Fibroblast of mammary gland (primary cell): ENCODE measurements around the gene TMEM50A.
"Not testable (repeated sequence)": the region's sequence is repeated elsewhere in the genome, so short reads cannot be mapped to it uniquely, and the experiment has no call there.

Experiments
- DNase-seq: peaks from one replicate; pipeline ENCODE4 v3.0.0-alpha.2; 2010; ENCODE audit warnings: low read depth
- H3K4me3 ChIP-seq: 2 replicates; pipeline ENCODE4 v1.5.1; 2011; ENCODE audit warnings: low read depth, mild to moderate bottlenecking, low read length, moderate library complexity; ENCODE audit not compliant: control insufficient read depth
- CTCF ChIP-seq: conservative IDR thresholded peaks from 2 replicates; pipeline ENCODE4 v1.5.1; 2011; ENCODE audit warnings: low read depth, low read length, inconsistent platforms; ENCODE audit not compliant: control insufficient read depth, insufficient read depth

TMEM50A gene

GRCh38 chr1:25338188-25338981 lies at the start of gene TMEM50A:
Gene TMEM50A, plus strand, starts transcription at chr1:25338334. Its CDS starts 2,153 bp downstream, at chr1:25340487.
- peak; percentile 82 for DNase-seq
- no peak for TF ChIP-seq CTCF
- H3K4me3 ChIP-seq: peak within 1 kb of the TSS; percentile 94

DNA sequence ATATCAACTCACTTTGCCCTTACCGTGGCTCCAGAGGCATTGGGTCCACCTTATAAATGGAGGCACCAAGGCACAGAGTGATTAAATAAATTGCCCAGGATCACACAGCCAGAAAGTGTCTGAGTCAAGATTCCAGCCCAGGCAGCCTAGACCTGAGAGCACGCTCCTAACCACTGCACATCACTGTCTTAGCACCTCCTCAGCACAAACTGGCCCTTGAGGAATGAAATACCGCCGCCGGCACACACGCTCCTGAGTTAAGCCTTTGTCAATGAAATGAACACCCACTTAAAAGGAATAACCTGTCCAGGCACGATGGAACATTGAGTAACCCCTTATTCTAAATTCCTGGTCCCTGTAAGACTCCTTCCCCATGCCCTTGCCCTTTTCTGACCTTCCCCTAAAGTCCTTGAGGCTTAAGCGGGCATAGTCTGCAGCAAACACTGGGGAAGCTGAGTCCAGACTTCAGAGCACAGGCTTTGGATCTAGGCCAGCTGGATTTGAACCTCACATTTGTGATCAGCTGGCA lies 49.5 kb upstream of the TMEM50A start:
- not testable (repeated sequence) for H3K4me3 ChIP-seq, DNase-seq

- not testable (repeated sequence) for DNase-seq, H3K4me3 ChIP-seq
- peak; percentile 4 for TF ChIP-seq CTCF
These were observed 48.1 kb upstream of the TMEM50A start for GRCh38 chr1:25290043-25290442.

GRCh38 chr1:25293426-25293825 lies 44.7 kb upstream of the TMEM50A start:
- H3K4me3 ChIP-seq, DNase-seq: not testable (repeated sequence)

DNA sequence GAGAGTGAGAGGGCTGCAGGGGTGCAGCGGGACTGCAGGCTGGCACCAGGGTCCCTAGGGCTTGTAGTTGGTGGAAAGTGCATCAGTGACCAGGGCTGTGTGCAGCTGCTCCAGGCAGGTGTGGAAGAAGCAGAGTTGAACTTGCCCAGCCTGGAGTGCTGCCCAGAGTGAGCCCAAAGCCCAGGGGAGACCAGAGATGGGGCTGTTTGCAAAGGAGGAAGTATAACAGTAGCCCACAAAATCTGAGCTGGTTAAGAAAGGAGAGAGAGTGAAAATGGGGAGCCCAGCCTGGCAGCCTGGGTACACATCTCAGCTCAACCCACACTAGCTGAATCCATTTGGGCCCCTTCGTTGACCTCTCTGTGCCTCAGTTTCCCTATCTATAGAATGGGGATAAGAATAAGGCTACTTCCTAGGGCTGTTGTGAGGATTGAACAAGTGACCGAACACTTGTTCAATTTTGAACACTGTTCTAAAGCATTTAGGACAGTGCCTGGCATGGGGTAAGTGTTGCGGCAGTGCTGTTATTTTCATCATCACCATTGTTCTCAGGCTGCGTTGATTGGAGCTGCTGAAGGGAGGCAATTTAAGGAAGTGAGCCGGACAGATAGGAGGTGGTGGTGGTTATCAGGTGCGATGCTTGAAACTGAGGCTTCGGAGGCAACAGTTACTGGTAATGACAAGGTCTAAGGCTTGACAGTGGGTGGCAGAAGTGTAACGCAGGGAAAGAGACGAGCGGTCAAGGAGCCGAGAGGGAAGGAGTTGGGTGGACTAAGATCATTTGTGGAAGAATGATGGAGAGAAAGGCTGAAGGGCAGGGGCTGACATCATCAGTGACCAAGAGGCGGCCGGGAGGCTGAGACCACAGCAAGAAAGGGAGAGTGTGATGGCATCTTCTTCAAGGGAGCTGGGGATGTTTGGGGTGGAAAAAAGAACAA lies 43.0 kb upstream of the TMEM50A start:
- peak; percentile 20 for DNase-seq
- not testable (repeated sequence) for H3K4me3 ChIP-seq

- not testable (repeated sequence) for DNase-seq, H3K4me3 ChIP-seq
These were observed 41.6 kb upstream of the TMEM50A start for GRCh38 chr1:25296501-25296900.

GRCh38 chr1:25300729-25301128 lies 37.4 kb upstream of the TMEM50A start:
- not testable (repeated sequence) for DNase-seq, H3K4me3 ChIP-seq

GRCh38 chr1:25302330-25302729 lies 35.8 kb upstream of the TMEM50A start:
- DNase-seq, H3K4me3 ChIP-seq: not testable (repeated sequence)

DNA sequence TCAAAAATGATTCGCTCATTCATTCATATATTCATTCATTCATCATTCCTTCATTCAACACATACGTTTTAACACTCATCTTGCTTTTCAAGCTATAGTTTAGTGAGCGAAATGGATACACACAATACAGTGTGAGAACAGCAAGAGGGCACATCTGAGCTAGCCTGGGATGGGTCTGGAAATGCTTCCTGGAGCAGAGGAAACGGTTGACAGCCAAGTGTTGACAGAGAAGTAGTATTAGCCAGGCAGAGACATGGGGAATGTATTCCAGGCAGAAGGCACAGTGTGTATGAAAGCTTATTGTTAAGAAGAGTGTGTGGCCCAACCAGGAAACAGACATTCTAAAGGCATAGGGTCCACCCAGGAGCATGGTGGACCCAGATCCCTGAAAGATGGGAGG lies 33.2 kb upstream of the TMEM50A start:
- DNase-seq, H3K4me3 ChIP-seq: not testable (repeated sequence)

GRCh38 chr1:25308168-25308567 lies 30.0 kb upstream of the TMEM50A start:
- not testable (repeated sequence) for DNase-seq, H3K4me3 ChIP-seq

DNA sequence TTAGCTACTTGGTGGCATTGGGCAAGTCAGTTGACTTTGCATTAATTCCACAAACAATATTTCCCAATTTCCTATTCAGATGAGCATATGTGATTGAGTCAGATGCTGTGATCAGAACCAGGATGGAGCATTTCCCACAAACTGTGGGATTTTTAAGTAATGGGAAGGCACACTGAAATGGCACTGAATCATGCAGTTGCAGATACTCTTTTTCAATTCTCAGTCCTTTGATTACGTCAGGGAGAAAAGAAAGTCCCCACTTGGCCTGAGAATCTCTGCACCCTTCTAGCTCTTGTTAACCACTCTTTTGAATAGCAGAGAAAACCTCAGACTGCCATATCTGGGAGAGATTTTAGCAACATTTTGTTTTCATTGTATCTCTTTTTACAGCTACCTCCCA lies 29.0 kb upstream of the TMEM50A start:
- peak; percentile 95 for DNase-seq
- not testable (repeated sequence) for H3K4me3 ChIP-seq

GRCh38 chr1:25309486-25309885 lies 28.6 kb upstream of the TMEM50A start:
- H3K4me3 ChIP-seq: not testable (repeated sequence)
- DNase-seq: peak; percentile 60

GRCh38 chr1:25312806-25313470 lies 25.2 kb upstream of the TMEM50A start:
- not testable (repeated sequence) for H3K4me3 ChIP-seq, DNase-seq

DNA sequence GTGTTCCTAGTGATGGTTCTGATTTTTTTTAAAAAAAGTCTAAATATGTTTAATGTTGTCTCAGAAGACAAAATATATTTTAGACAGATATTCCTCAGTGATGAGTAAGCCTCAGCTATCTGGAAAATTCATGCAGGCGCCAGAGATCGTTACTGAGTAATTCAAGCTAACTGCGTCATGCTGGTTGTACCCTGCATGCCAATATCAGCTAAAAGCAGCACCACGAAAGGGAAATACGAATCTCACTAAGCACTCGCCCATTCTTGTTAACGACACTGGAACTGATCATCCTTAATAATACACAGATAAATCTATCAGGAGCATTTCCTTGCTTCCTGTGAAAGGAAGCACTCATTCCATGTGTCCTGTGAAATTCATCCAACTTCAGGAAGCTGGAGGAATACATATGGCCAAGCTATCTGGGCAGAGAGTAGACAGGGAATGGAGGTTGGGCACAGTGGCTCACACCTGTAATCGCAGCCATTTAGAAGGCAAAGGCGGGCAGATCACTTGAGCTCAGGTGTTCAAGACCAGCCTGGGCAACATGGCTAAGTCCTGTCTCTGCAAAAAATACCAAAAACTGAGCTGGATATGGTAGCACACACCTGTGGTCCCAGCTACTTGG lies 17.7 kb upstream of the TMEM50A start:
- DNase-seq: peak; percentile 99
- not testable (repeated sequence) for H3K4me3 ChIP-seq

DNA sequence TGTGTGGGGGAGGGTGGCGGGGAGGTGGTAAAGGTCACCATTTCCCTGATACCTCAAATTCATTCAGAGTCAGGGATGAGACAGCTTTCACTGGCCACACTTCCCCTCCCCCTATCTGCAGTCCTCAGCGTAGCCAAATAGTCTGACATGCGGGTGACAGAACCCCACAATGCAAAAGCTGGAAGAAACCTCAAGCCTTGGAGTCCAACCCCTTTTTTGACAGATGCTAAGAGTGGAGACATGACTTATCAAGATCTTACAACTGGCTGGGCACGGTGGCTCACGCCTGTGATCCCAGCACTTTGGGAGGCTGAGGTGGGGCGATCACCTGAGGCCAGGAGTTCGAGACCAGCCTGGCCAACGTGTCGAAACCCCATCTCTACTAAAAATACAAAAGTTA lies 16.0 kb upstream of the TMEM50A start:
- not testable (repeated sequence) for H3K4me3 ChIP-seq, DNase-seq
